Keratinocyte (primary cell): ENCODE results near the gene DNAH2. TPM values are rescaled to one million over a fixed set of nuclear protein-coding genes. Genes with fewer than 3 reads are reported as not detected.

Experiments used
- DNase-seq: peaks from one replicate; pipeline ENCODE4 v3.0.0-alpha.2; 2011; ENCODE audit warnings: low read depth, missing footprints, low spot score
- FAIRE-seq: peaks from 2 replicates; lab custom pipeline; 2011; peaks lifted over from hg19 to GRCh38; lab: Jason Lieb, UNC
- H2AFZ ChIP-seq: 2 replicates; pipeline ENCODE4 v1.6.0; 2012; ENCODE audit warnings: low read length, control low read depth, inconsistent platforms; ENCODE audit not compliant: control insufficient read depth
- H3K27ac ChIP-seq: 2 replicates; pipeline ENCODE4 v1.5.1; 2011; ENCODE audit warnings: low read length; ENCODE audit not compliant: control insufficient read depth, insufficient read depth
- H3K27me3 ChIP-seq: 3 replicates; pipeline ENCODE4 v1.6.0; 2011; ENCODE audit warnings: low read length; ENCODE audit not compliant: control insufficient read depth, insufficient read depth; ENCODE audit errors: extremely low read depth
- H3K36me3 ChIP-seq, 2 experiments: 2 replicates in 1 of 2; 3 replicates in 1 of 2; pipeline ENCODE4 v1.5.1; 2011; ENCODE audit warnings: low read length in 2 of 2, mild to moderate bottlenecking in 1 of 2; ENCODE audit not compliant: control insufficient read depth in 2 of 2, insufficient read depth in 2 of 2; ENCODE audit errors: extremely low read depth in 1 of 2
- H3K4me1 ChIP-seq: 3 replicates; pipeline ENCODE4 v1.5.1; 2011; ENCODE audit warnings: low read length; ENCODE audit not compliant: control insufficient read depth, insufficient read depth; ENCODE audit errors: extremely low read depth
- H3K4me2 ChIP-seq: 3 replicates; pipeline ENCODE4 v1.6.0; 2011; ENCODE audit warnings: low read depth, low read length; ENCODE audit not compliant: control insufficient read depth, insufficient read depth; ENCODE audit errors: extremely low read depth
- H3K4me3 ChIP-seq, 3 experiments: fragments of 200-600 bp in 1 of 3; sonication (generic) in 1 of 3; 2 replicates in 2 of 3; 3 replicates in 1 of 3; pipeline ENCODE4 v1.5.1; 2011 to 2016; ENCODE audit warnings: low read length in 3 of 3, mild to moderate bottlenecking in 3 of 3, control low read depth in 2 of 3, inconsistent platforms in 1 of 3, low read depth in 1 of 3, mixed read lengths in 1 of 3, mixed run types in 1 of 3, moderate library complexity in 1 of 3; ENCODE audit not compliant: control insufficient read depth in 2 of 3, insufficient read depth in 2 of 3; ENCODE audit errors: extremely low read depth in 1 of 3
- H3K79me2 ChIP-seq: 2 replicates; pipeline ENCODE4 v1.6.0; 2012; ENCODE audit warnings: low read length; ENCODE audit not compliant: control insufficient read depth, insufficient read depth
- H3K9ac ChIP-seq: 3 replicates; pipeline ENCODE4 v1.6.0; 2011; ENCODE audit warnings: low read length; ENCODE audit not compliant: control insufficient read depth, insufficient read depth; ENCODE audit errors: extremely low read depth
- H3K9me1 ChIP-seq: 3 replicates; pipeline ENCODE4 v1.6.0; 2011; ENCODE audit warnings: low read length; ENCODE audit not compliant: control insufficient read depth, insufficient read depth; ENCODE audit errors: extremely low read depth
- H3K9me3 ChIP-seq: 2 replicates; pipeline ENCODE4 v1.5.1; 2012; ENCODE audit warnings: low read depth, low read length; ENCODE audit not compliant: control insufficient read depth
- H4K20me1 ChIP-seq: 3 replicates; pipeline ENCODE4 v1.6.0; 2011; ENCODE audit warnings: low read length; ENCODE audit not compliant: control insufficient read depth, insufficient read depth; ENCODE audit errors: extremely low read depth
- CTCF ChIP-seq, 3 experiments: IDR thresholded peaks in 1 of 3; conservative IDR thresholded peaks in 1 of 3; optimal IDR thresholded peaks in 1 of 3; 2 replicates in 2 of 3; 3 replicates in 1 of 3; pipeline versions ENCODE3 to v1.5.1; 2011; ENCODE audit warnings: low read length in 3 of 3, mild to moderate bottlenecking in 3 of 3, moderate library complexity in 2 of 3, control low read depth in 1 of 3, inconsistent platforms in 1 of 3; ENCODE audit not compliant: insufficient read depth in 2 of 3; ENCODE audit errors: extremely low read depth in 1 of 3
- EZH2 ChIP-seq: IDR thresholded peaks from one replicate; pipeline ENCODE4 v1.6.1; 2012; ENCODE audit warnings: inconsistent platforms, mild to moderate bottlenecking, low read length, moderate library complexity
- dilution Hi-C: fragments of 300-500 bp; cut with MboI; formaldehyde crosslinking; loops from one replicate; pipeline ENCODE4 v1.7.0; 2020; ENCODE audit warnings: low sequenced_read_pairs; ENCODE audit not compliant: extremely low pct_ligation_motif_present
- polyA plus RNA-seq, 5 experiments: library from polyadenylated mRNA; depleted of rRNA in 3 of 5; stranded (reverse) in 3 of 5; stranded (forward) in 1 of 5; unstranded in 1 of 5; fragments of >200 nt; gene quantifications; 1 replicate in 1 of 5; 2 replicates in 3 of 5; 3 replicates in 1 of 5; pipeline versions ENCODE4 v1.2.1 to v1.2.3, GENCODE V29; 2011 to 2012; ENCODE audit warnings: missing spikeins in 2 of 5, low read depth in 1 of 5, low replicate concordance in 1 of 5

The DNAH2 gene
- polyA plus RNA-seq, 1 donor (not counting 4 experiments of a cell fraction or from before 2014, with no cell fraction given) = 0.13 TPM

GRCh38 chr17:7676533-7676932 lies 41.0 kb upstream of the DNAH2 start:
- H3K4me3 ChIP-seq = no peak overlapping the region
- no peak overlapping the region for H3K9ac ChIP-seq
- H3K9me3 ChIP-seq = peaks cover 3% of the 10 kb centered on the region
- H3K27me3 ChIP-seq = no peaks in the 10 kb centered on the region
- H3K9me1 ChIP-seq = no peaks in the 10 kb centered on the region
- no peak overlapping the region for H3K27ac ChIP-seq
- no peak overlapping the region for H2AFZ ChIP-seq
- no peaks in the 10 kb centered on the region for H4K20me1 ChIP-seq
- DNase-seq (no peak), FAIRE-seq (no peak)
- peaks cover 3% of the 10 kb centered on the region for H3K79me2 ChIP-seq
- peaks cover 16 to 17% of the 10 kb centered on the region in 2 experiments for H3K36me3 ChIP-seq
- no peak overlapping the region for H3K4me2 ChIP-seq
- TF ChIP-seq CTCF (optimal IDR thresholded peaks at IDR 0.05 in 1 of 3, IDR thresholded peaks at IDR 0.05 in 1 of 3, conservative IDR thresholded peaks at IDR 0.05 in 1 of 3; ENCODE audit: extremely low read depth in 1 of 3, insufficient read depth in 2 of 3, low read length in 3 of 3) = no peak
- H3K4me1 ChIP-seq = no peaks in the 10 kb centered on the region
- dilution Hi-C loops = no loop called here

- H3K36me3 ChIP-seq = peaks cover 14 to 16% of the 10 kb centered on the region in 2 experiments
- no peak overlapping the region for H3K9ac ChIP-seq
- H4K20me1 ChIP-seq = no peaks in the 10 kb centered on the region
- no peaks in the 10 kb centered on the region for H3K4me1 ChIP-seq
- H2AFZ ChIP-seq = no peak overlapping the region
- no peak overlapping the region for H3K27ac ChIP-seq
- no peaks in the 10 kb centered on the region for H3K27me3 ChIP-seq
- H3K79me2 ChIP-seq = peaks cover 7% of the 10 kb centered on the region
- FAIRE-seq (no peak), DNase-seq (no peak)
- peaks cover 3% of the 10 kb centered on the region for H3K9me3 ChIP-seq
- H3K4me3 ChIP-seq = no peak overlapping the region
- H3K4me2 ChIP-seq = no peak overlapping the region
- dilution Hi-C loops = no loop called here
- no peak for TF ChIP-seq CTCF (optimal IDR thresholded peaks at IDR 0.05 in 1 of 3, IDR thresholded peaks at IDR 0.05 in 1 of 3, conservative IDR thresholded peaks at IDR 0.05 in 1 of 3; ENCODE audit: extremely low read depth in 1 of 3, insufficient read depth in 2 of 3, low read length in 3 of 3)
- no peak for TF ChIP-seq EZH2
- no peaks in the 10 kb centered on the region for H3K9me1 ChIP-seq
These were observed 40.0 kb upstream of the DNAH2 start for GRCh38 chr17:7677388-7678067.
